Left hindlimb (tissue), 1 donor: ENCODE results near the gene ARMS2.

Experiments
- DNase-seq: peaks from one replicate; pipeline ENCODE4 v3.0.0-alpha.2; 2018

Gene ARMS2

GRCh38 chr10:122455376-122456079 lies 1.1 kb downstream of the ARMS2 start:
- no peak for DNase-seq

GRCh38 chr10:122457934-122458333 lies 3.5 kb downstream of the ARMS2 start:
- no peak for DNase-seq

- DNase-seq, result no peak
Observed at GRCh38 chr10:122458693-122459092, 4.2 kb downstream of the ARMS2 start.

GRCh38 chr10:122459561-122460273 lies 5.3 kb downstream of the ARMS2 start:
- no peak for DNase-seq

- no peak for DNase-seq
Observed at GRCh38 chr10:122460891-122461293, 6.4 kb downstream of the ARMS2 start.

GRCh38 chr10:122461367-122461728 lies 6.9 kb downstream of the ARMS2 start, which contains the start of gene HTRA1:
Gene HTRA1, plus strand, starts transcription at chr10:122461553. Its CDS starts 100 bp downstream, at chr10:122461653.
- DNase-seq, result peak; percentile 83

GRCh38 chr10:122461729-122462532 lies 7.5 kb downstream of the ARMS2 start:
- no peak for DNase-seq

GRCh38 chr10:122462533-122463465 lies 8.3 kb downstream of the ARMS2 start:
- DNase-seq, result peak; percentile 84

- DNase-seq, result no peak
Observed at GRCh38 chr10:122463466-122464249, 9.2 kb downstream of the ARMS2 start.

- no peak for DNase-seq
Observed at GRCh38 chr10:122464250-122464510, 9.7 kb downstream of the ARMS2 start.

- DNase-seq, result no peak
Observed at GRCh38 chr10:122464586-122464985, 10.1 kb downstream of the ARMS2 start.

- DNase-seq, result no peak
Observed at GRCh38 chr10:122465401-122466040, 11.1 kb downstream of the ARMS2 start.

- DNase-seq, result no peak
Observed at GRCh38 chr10:122466951-122467381, 12.5 kb downstream of the ARMS2 start.

- no peak for DNase-seq
Observed at GRCh38 chr10:122467701-122468100, 13.2 kb downstream of the ARMS2 start.

- no peak for DNase-seq
Observed at GRCh38 chr10:122468307-122468925, 14.0 kb downstream of the ARMS2 start.

GRCh38 chr10:122468926-122469781 lies 14.7 kb downstream of the ARMS2 start:
- no peak for DNase-seq

- no peak for DNase-seq
Observed at GRCh38 chr10:122469848-122470247, 15.4 kb downstream of the ARMS2 start.

GRCh38 chr10:122471531-122472177 lies 17.2 kb downstream of the ARMS2 start:
- DNase-seq, result no peak

GRCh38 chr10:122473116-122473515 lies 18.7 kb downstream of the ARMS2 start:
- DNase-seq, result no peak
